ENCODE results near the gene CYS1.

Gene CYS1

GRCh38 chr2:10067881-10068280, 12.3 kb downstream of the CYS1 start:
- no peaks in the 10 kb centered on the region for H3K79me2 ChIP-seq (ENCODE audit: insufficient read depth, low read depth)
- TF ChIP-seq, protein P1, sequence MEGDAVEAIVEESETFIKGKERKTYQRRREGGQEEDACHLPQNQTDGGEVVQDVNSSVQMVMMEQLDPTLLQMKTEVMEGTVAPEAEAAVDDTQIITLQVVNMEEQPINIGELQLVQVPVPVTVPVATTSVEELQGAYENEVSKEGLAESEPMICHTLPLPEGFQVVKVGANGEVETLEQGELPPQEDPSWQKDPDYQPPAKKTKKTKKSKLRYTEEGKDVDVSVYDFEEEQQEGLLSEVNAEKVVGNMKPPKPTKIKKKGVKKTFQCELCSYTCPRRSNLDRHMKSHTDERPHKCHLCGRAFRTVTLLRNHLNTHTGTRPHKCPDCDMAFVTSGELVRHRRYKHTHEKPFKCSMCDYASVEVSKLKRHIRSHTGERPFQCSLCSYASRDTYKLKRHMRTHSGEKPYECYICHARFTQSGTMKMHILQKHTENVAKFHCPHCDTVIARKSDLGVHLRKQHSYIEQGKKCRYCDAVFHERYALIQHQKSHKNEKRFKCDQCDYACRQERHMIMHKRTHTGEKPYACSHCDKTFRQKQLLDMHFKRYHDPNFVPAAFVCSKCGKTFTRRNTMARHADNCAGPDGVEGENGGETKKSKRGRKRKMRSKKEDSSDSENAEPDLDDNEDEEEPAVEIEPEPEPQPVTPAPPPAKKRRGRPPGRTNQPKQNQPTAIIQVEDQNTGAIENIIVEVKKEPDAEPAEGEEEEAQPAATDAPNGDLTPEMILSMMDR (conservative IDR thresholded peaks at IDR 0.05; ENCODE audit: low read depth, low read length) = no peak
- H3K9ac ChIP-seq = no peak overlapping the region
- H3K4me1 ChIP-seq (ENCODE audit: low read depth, poor library complexity, severe bottlenecking) = no peaks in the 10 kb centered on the region
- H3K36me3 ChIP-seq (ENCODE audit: insufficient read depth) = no peaks in the 10 kb centered on the region
- H3K4me3 ChIP-seq (IDR thresholded peaks at IDR 0.05; ENCODE audit: insufficient read depth, low read depth, low read length) = no peak overlapping the region
- H4K20me1 ChIP-seq (ENCODE audit: insufficient read depth) = no peaks in the 10 kb centered on the region
- H3K4me2 ChIP-seq = no peak overlapping the region
- H3K27ac ChIP-seq = no peak overlapping the region
- no peak overlapping the region for H2AFZ ChIP-seq (ENCODE audit: low read depth)
- H3K27me3 ChIP-seq (ENCODE audit: insufficient read depth, low read depth) = no peaks in the 10 kb centered on the region

DNA sequence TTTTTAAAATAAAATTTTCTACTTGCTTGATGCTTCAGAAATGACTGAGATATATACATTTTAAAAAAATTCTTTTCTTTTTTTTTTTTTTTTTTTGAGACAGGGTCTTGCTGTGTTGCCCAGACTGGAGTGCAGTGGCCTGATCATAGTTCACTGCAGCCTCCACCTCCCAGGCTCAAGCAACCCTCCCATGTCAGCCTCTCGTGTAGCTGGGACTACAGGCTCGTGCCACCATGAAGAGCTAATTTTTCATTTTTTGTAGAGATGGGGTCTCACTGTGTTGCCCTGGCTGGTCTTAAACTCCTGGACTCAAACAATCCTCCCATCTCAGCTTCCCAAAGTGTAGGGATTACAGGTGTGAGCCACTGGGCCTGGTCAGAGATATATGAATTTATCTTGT, 12.9 kb downstream of the CYS1 start:
- H3K27me3 ChIP-seq (ENCODE audit: insufficient read depth, low read depth) = no peaks in the 10 kb centered on the region
- no peaks in the 10 kb centered on the region for H3K4me1 ChIP-seq (ENCODE audit: low read depth, poor library complexity, severe bottlenecking)
- H2AFZ ChIP-seq (ENCODE audit: low read depth) = no peak overlapping the region
- no peak overlapping the region for H3K27ac ChIP-seq
- H3K36me3 ChIP-seq (ENCODE audit: insufficient read depth) = no peaks in the 10 kb centered on the region
- TF ChIP-seq, protein P1 (conservative IDR thresholded peaks at IDR 0.05; ENCODE audit: low read depth, low read length) = no peak
- no peak overlapping the region for H3K4me2 ChIP-seq
- H3K9ac ChIP-seq = no peak overlapping the region
- H3K4me3 ChIP-seq (IDR thresholded peaks at IDR 0.05; ENCODE audit: insufficient read depth, low read depth, low read length) = no peak overlapping the region
- no peaks in the 10 kb centered on the region for H4K20me1 ChIP-seq (ENCODE audit: insufficient read depth)
- no peaks in the 10 kb centered on the region for H3K79me2 ChIP-seq (ENCODE audit: insufficient read depth, low read depth)

DNA sequence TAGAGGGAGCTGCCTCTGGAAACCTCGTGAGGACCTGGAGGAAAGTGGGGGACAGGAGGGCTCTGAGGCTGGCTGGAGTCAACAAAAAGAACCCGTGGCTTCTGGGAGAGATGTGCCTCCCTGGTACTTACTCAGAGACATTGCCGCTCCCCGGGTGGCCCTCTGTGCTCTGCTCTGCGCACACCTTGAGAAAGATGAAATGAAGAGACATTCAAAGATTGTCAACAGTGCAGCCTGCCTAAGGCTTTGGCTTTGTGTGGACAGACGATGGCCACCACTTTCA, 14.5 kb downstream of the CYS1 start:
- H3K9ac ChIP-seq = no peak overlapping the region
- H2AFZ ChIP-seq (ENCODE audit: low read depth) = no peak overlapping the region
- no peaks in the 10 kb centered on the region for H3K4me1 ChIP-seq (ENCODE audit: low read depth, poor library complexity, severe bottlenecking)
- TF ChIP-seq, protein P1 (conservative IDR thresholded peaks at IDR 0.05; ENCODE audit: low read depth, low read length) = no peak
- no peaks in the 10 kb centered on the region for H4K20me1 ChIP-seq (ENCODE audit: insufficient read depth)
- no peak overlapping the region for H3K4me3 ChIP-seq (IDR thresholded peaks at IDR 0.05; ENCODE audit: insufficient read depth, low read depth, low read length)
- no peak overlapping the region for H3K27ac ChIP-seq
- no peaks in the 10 kb centered on the region for H3K79me2 ChIP-seq (ENCODE audit: insufficient read depth, low read depth)
- H3K4me2 ChIP-seq = no peak overlapping the region
- no peaks in the 10 kb centered on the region for H3K36me3 ChIP-seq (ENCODE audit: insufficient read depth)
- H3K27me3 ChIP-seq (ENCODE audit: insufficient read depth, low read depth) = no peaks in the 10 kb centered on the region

- no peak overlapping the region for H2AFZ ChIP-seq (ENCODE audit: low read depth)
- no peak overlapping the region for H3K27ac ChIP-seq
- no peak overlapping the region for H3K4me3 ChIP-seq (IDR thresholded peaks at IDR 0.05; ENCODE audit: insufficient read depth, low read depth, low read length)
- no peaks in the 10 kb centered on the region for H3K4me1 ChIP-seq (ENCODE audit: low read depth, poor library complexity, severe bottlenecking)
- TF ChIP-seq, protein P1 (conservative IDR thresholded peaks at IDR 0.05; ENCODE audit: low read depth, low read length) = no peak
- no peaks in the 10 kb centered on the region for H3K36me3 ChIP-seq (ENCODE audit: insufficient read depth)
- no peak overlapping the region for H3K4me2 ChIP-seq
- no peaks in the 10 kb centered on the region for H4K20me1 ChIP-seq (ENCODE audit: insufficient read depth)
- no peaks in the 10 kb centered on the region for H3K79me2 ChIP-seq (ENCODE audit: insufficient read depth, low read depth)
- no peak overlapping the region for H3K9ac ChIP-seq
- no peaks in the 10 kb centered on the region for H3K27me3 ChIP-seq (ENCODE audit: insufficient read depth, low read depth)
Measured at GRCh38 chr2:10064932-10065772, 15.1 kb downstream of the CYS1 start.

Data from KMS-11 (cell line).